CD8-positive, alpha-beta memory T cell (primary cell): Measurements from ENCODE around the gene OAS2. TPM values are rescaled to one million over a fixed set of nuclear protein-coding genes. Genes with fewer than 3 reads are reported as not detected.
A peak's percentile ranks its signal among the peaks of the same experiment; 100 is the strongest.

ENCODE experiments used
- CTCF ChIA-PET: fragments of 350-600 bp; sonication (Branson Sonifier 250); formaldehyde crosslinking; loops from one replicate; lab custom pipeline; 2021; ENCODE audit warnings: antibody characterized with exemption; lab: Charles Lee
- POLR2A ChIA-PET: fragments of 350-600 bp; sonication (Branson Sonifier 250); formaldehyde crosslinking; loops from one replicate; lab custom pipeline; 2021; ENCODE audit warnings: antibody characterized with exemption; lab: Charles Lee
- DNase-seq, 5 donors: peaks; one replicate each; pipeline versions ENCODE4 v3.0.0 to v3.0.0-alpha.2; 2020 to 2022; ENCODE audit warnings: mixed read lengths in 1 of 5
- H3K27ac ChIP-seq: one replicate; pipeline ENCODE4 v1.7.0; 2013; ENCODE audit warnings: low read depth, mild to moderate bottlenecking, low read length, moderate library complexity
- H3K27me3 ChIP-seq: 2 replicates; pipeline ENCODE4 v1.7.0; 2013; ENCODE audit warnings: low read length, mild to moderate bottlenecking; ENCODE audit not compliant: insufficient read depth, poor library complexity, severe bottlenecking
- H3K36me3 ChIP-seq: 2 replicates; pipeline ENCODE4 v1.7.0; 2013; ENCODE audit warnings: mild to moderate bottlenecking, low read length, moderate library complexity; ENCODE audit not compliant: insufficient read depth
- H3K4me1 ChIP-seq: 2 replicates; pipeline ENCODE4 v1.7.0; 2013; ENCODE audit warnings: mild to moderate bottlenecking, low read length, moderate library complexity; ENCODE audit not compliant: insufficient read depth
- H3K4me3 ChIP-seq: 2 replicates; pipeline ENCODE4 v1.7.0; 2013; ENCODE audit warnings: mild to moderate bottlenecking, low read length
- H3K9me3 ChIP-seq: 2 replicates; pipeline ENCODE4 v1.7.0; 2013; ENCODE audit warnings: mild to moderate bottlenecking, low read length
- H3K27ac Mint-ChIP-seq, 8 donors: one replicate each; pipeline ENCODE4 v1.8.0; 2020 to 2021; ENCODE audit warnings: mixed read lengths in 8 of 8, mild to moderate bottlenecking in 6 of 8, inconsistent platforms in 3 of 8, moderate library complexity in 3 of 8
- H3K27me3 Mint-ChIP-seq, 2 donors: one replicate each; pipeline ENCODE4 v1.8.0; 2020 to 2021; ENCODE audit warnings: mixed read lengths in 2 of 2, mild to moderate bottlenecking in 1 of 2, moderate library complexity in 1 of 2
- H3K36me3 Mint-ChIP-seq, 3 donors: one replicate each; pipeline ENCODE4 v1.8.0; 2020 to 2021; ENCODE audit warnings: mixed read lengths in 3 of 3, inconsistent platforms in 1 of 3, mild to moderate bottlenecking in 1 of 3
- H3K4me1 Mint-ChIP-seq, 3 donors: one replicate each; pipeline ENCODE4 v1.8.0; 2020 to 2021; ENCODE audit warnings: mixed read lengths in 3 of 3, inconsistent platforms in 1 of 3, mild to moderate bottlenecking in 1 of 3
- H3K4me3 Mint-ChIP-seq, 7 donors: one replicate each; pipeline ENCODE4 v1.8.0; 2020 to 2021; ENCODE audit warnings: mixed read lengths in 7 of 7, mild to moderate bottlenecking in 6 of 7, moderate library complexity in 4 of 7, inconsistent platforms in 2 of 7
- H3K9me3 Mint-ChIP-seq, 5 donors: one replicate each; pipeline ENCODE4 v1.8.0; 2020 to 2022; ENCODE audit warnings: mixed read lengths in 5 of 5, mild to moderate bottlenecking in 3 of 5, moderate library complexity in 2 of 5, inconsistent platforms in 1 of 5
- polyA plus RNA-seq: library from polyadenylated mRNA; unstranded; fragments of 300-500 nt; fragmentation: Illumina TruSeq; gene quantifications from one replicate; pipeline ENCODE4 v1.2.3, GENCODE V29; 2021
- total RNA-seq, 2 experiments: library from RNA; stranded (reverse); gene quantifications; one replicate each; pipeline ENCODE4 v1.2.3, GENCODE V29; 2021

OAS2 gene
- total and polyA plus RNA-seq, 3 experiments from 2014 or later, result 40.1 to 50.9 (median 46.6) TPM

- Mint-ChIP-seq H3K27ac (no peak overlapping the region), H3K36me3 (no peaks in the 10 kb centered on the region), H3K4me3 (no peak overlapping the region), H3K9me3 (no peaks in the 10 kb centered on the region), H3K4me1 (peaks cover 0 to 5% (median 3%) of the 10 kb centered on the region in 3 donors), H3K27me3 (peaks cover 5 to 6% of the 10 kb centered on the region in 2 donors)
- Histone ChIP-seq H3K36me3 (no peaks in the 10 kb centered on the region), H3K27me3 (no peaks in the 10 kb centered on the region), H3K4me3 (no peak overlapping the region), H3K27ac (no peak overlapping the region), H3K9me3 (no peaks in the 10 kb centered on the region), H3K4me1 (no peaks in the 10 kb centered on the region)
- peak in 1 of 5 donors; percentile 16 for DNase-seq
- ChIA-PET POLR2A (no interaction called here), CTCF (interaction anchor here (1.0 to 1.8 kb wide), 4 partner anchors 22 to 130 kb away, joined by 3 to 11 read pairs (median 6); no protein-coding TSS in a partner anchor)
Measured at GRCh38 chr12:113030875-113031525, 52.7 kb downstream of the OAS2 start.

- H3K27ac Mint-ChIP-seq, result no peak overlapping the region
- H3K27me3 Mint-ChIP-seq, result peaks cover 9 to 21% of the 10 kb centered on the region in 2 donors
- Histone ChIP-seq H3K36me3 (no peaks in the 10 kb centered on the region), H3K27me3 (no peaks in the 10 kb centered on the region), H3K9me3 (no peaks in the 10 kb centered on the region), H3K4me3 (no peak overlapping the region), H3K4me1 (no peaks in the 10 kb centered on the region), H3K27ac (no peak overlapping the region)
- DNase-seq, result no peak
- POLR2A ChIA-PET, result no interaction called here
- CTCF ChIA-PET, result no interaction called here
- H3K4me1 Mint-ChIP-seq, result no peaks in the 10 kb centered on the region
- no peaks in the 10 kb centered on the region for H3K9me3 Mint-ChIP-seq
- H3K36me3 Mint-ChIP-seq, result no peaks in the 10 kb centered on the region
- no peak overlapping the region for H3K4me3 Mint-ChIP-seq
Measured at GRCh38 chr12:113039911-113040445, 61.7 kb downstream of the OAS2 start.

- H3K36me3 Mint-ChIP-seq, result no peaks in the 10 kb centered on the region
- no peaks in the 10 kb centered on the region for H3K36me3 ChIP-seq
- no peaks in the 10 kb centered on the region for H3K4me1 ChIP-seq
- ChIA-PET POLR2A (no interaction called here), CTCF (interaction anchor here (1.4 kb wide), 1 partner anchor 113 kb away, joined by 3 read pairs; no protein-coding TSS in a partner anchor)
- peaks cover 9 to 21% of the 10 kb centered on the region in 2 donors for H3K27me3 Mint-ChIP-seq
- H3K27ac ChIP-seq, result no peak overlapping the region
- no peaks in the 10 kb centered on the region for H3K9me3 ChIP-seq
- no peak overlapping the region for H3K27ac Mint-ChIP-seq
- no peaks in the 10 kb centered on the region for H3K4me1 Mint-ChIP-seq
- no peaks in the 10 kb centered on the region for H3K9me3 Mint-ChIP-seq
- DNase-seq, result no peak
- no peaks in the 10 kb centered on the region for H3K27me3 ChIP-seq
- no peak overlapping the region for H3K4me3 ChIP-seq
- H3K4me3 Mint-ChIP-seq, result no peak overlapping the region
Measured at GRCh38 chr12:113040722-113041171, 62.4 kb downstream of the OAS2 start.

- DNase-seq, result no peak
- Histone ChIP-seq H3K36me3 (no peaks in the 10 kb centered on the region), H3K4me3 (no peak overlapping the region), H3K4me1 (no peaks in the 10 kb centered on the region), H3K9me3 (no peaks in the 10 kb centered on the region), H3K27ac (no peak overlapping the region), H3K27me3 (no peaks in the 10 kb centered on the region)
- POLR2A ChIA-PET, result no interaction called here
- Mint-ChIP-seq H3K27me3 (peaks cover 9 to 21% of the 10 kb centered on the region in 2 donors), H3K9me3 (no peaks in the 10 kb centered on the region), H3K36me3 (no peaks in the 10 kb centered on the region), H3K4me1 (no peaks in the 10 kb centered on the region), H3K27ac (no peak overlapping the region), H3K4me3 (no peak overlapping the region)
- CTCF ChIA-PET, result interaction anchor here (1.4 kb wide), 1 partner anchor 112 kb away, joined by 3 read pairs; no protein-coding TSS in a partner anchor
Measured at GRCh38 chr12:113041560-113041959, 63.2 kb downstream of the OAS2 start.

DNA sequence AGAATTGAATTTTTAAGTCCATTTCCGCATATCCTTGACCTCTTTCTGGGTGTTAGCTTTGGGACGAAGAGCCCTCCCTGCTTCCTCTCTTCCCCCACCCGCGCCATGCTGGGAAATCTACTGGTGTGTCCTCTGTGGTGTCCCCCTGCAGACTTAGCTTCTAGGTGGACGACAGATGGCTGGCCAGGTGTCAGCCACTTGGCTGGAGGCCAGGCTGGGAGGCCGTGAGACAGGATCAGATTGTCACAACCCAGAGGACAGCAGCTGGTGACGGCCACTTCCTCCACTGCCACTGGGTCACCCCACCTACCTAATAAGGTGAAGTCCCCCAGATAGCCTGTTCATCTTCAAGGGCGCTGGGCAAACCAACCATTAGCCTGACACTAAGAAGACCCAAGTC, 64.9 kb downstream of the OAS2 start:
- no peak overlapping the region for H3K4me3 Mint-ChIP-seq
- ChIA-PET CTCF (interaction anchor here (0.8 to 1.0 kb wide), 2 partner anchors 95 to 110 kb away, joined by 3 read pairs; no protein-coding TSS in a partner anchor), POLR2A (interaction anchor here (0.6 kb wide), 1 partner anchor 576 kb away, joined by 4 read pairs; no protein-coding TSS in a partner anchor)
- no peaks in the 10 kb centered on the region for H3K9me3 Mint-ChIP-seq
- no peaks in the 10 kb centered on the region for H3K36me3 ChIP-seq
- H3K27ac ChIP-seq, result no peak overlapping the region
- peak overlapping the region in 1 of 8 donors; percentile 8 for H3K27ac Mint-ChIP-seq
- no peaks in the 10 kb centered on the region for H3K36me3 Mint-ChIP-seq
- H3K9me3 ChIP-seq, result no peaks in the 10 kb centered on the region
- H3K27me3 ChIP-seq, result no peaks in the 10 kb centered on the region
- no peaks in the 10 kb centered on the region for H3K4me1 ChIP-seq
- no peaks in the 10 kb centered on the region for H3K4me1 Mint-ChIP-seq
- DNase-seq, result no peak
- H3K4me3 ChIP-seq, result no peak overlapping the region
- peaks cover 9 to 21% of the 10 kb centered on the region in 2 donors for H3K27me3 Mint-ChIP-seq

DNA sequence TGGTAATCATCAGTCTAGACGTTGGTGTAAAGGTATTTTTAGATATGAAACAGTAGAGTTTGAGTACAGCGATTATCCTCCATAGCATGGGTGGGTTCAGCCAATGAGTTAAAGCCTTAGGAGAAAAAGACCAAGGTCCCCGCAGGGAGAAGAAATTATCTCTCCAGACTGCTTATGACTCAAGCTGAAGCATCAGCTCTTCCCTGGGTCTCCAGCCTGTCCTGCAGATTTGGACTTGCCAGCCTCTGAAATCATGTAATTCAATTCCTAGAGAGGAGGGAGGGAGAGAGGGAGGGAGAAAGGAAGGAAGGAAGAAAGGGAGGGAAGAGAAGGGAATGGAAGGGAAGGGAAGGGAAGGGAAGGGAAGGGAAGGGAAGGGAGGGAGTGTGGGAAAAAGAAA, 66.2 kb downstream of the OAS2 start:
- Mint-ChIP-seq H3K36me3 (no peaks in the 10 kb centered on the region), H3K27me3 (peaks cover 9 to 21% of the 10 kb centered on the region in 2 donors), H3K27ac (no peak overlapping the region), H3K4me3 (no peak overlapping the region), H3K4me1 (peaks cover 0 to 8% (median 2%) of the 10 kb centered on the region in 3 donors), H3K9me3 (no peaks in the 10 kb centered on the region)
- DNase-seq, result no peak
- Histone ChIP-seq H3K36me3 (no peaks in the 10 kb centered on the region), H3K27ac (no peak overlapping the region), H3K9me3 (no peaks in the 10 kb centered on the region), H3K4me3 (no peak overlapping the region), H3K4me1 (peaks cover 8% of the 10 kb centered on the region), H3K27me3 (no peaks in the 10 kb centered on the region)
- CTCF ChIA-PET, result interaction anchor here (1.0 to 2.7 kb wide), 2 partner anchors 109 to 130 kb away, joined by 3 to 8 read pairs; no protein-coding TSS in a partner anchor
- POLR2A ChIA-PET, result no interaction called here

- H3K27ac ChIP-seq, result no peak overlapping the region
- CTCF ChIA-PET, result interaction anchor here (0.7 to 4.4 kb wide), 29 partner anchors 9 to 148 kb away, joined by 3 to 35 read pairs (median 4); partner anchors contain the start of genes DDX54 and OAS3
- no peaks in the 10 kb centered on the region for H3K36me3 Mint-ChIP-seq
Measured at GRCh38 chr12:113048716-113049127, 70.4 kb downstream of the OAS2 start.

More at GRCh38 chr12:113048716-113049127, 70.4 kb downstream of the OAS2 start:
- POLR2A ChIA-PET, result no interaction called here
- no peaks in the 10 kb centered on the region for H3K27me3 ChIP-seq
- no peak overlapping the region for H3K4me3 Mint-ChIP-seq
- H3K4me1 Mint-ChIP-seq, result peaks cover 0 to 8% (median 2%) of the 10 kb centered on the region in 3 donors
- no peaks in the 10 kb centered on the region for H3K36me3 ChIP-seq
- no peak overlapping the region for H3K27ac Mint-ChIP-seq
- H3K27me3 Mint-ChIP-seq, result peaks cover 6% of the 10 kb centered on the region in 2 donors
- peaks cover 8% of the 10 kb centered on the region for H3K4me1 ChIP-seq
- H3K9me3 ChIP-seq, result no peaks in the 10 kb centered on the region
- H3K4me3 ChIP-seq, result no peak overlapping the region
- no peaks in the 10 kb centered on the region for H3K9me3 Mint-ChIP-seq
- peak; percentile 39 to 73 (median 56) for DNase-seq
